ENCODE measurements around the gene TTC23L. TPM values are rescaled to one million over a fixed set of nuclear protein-coding genes. Genes with fewer than 3 reads are reported as not detected.

Gene TTC23L, protein sequence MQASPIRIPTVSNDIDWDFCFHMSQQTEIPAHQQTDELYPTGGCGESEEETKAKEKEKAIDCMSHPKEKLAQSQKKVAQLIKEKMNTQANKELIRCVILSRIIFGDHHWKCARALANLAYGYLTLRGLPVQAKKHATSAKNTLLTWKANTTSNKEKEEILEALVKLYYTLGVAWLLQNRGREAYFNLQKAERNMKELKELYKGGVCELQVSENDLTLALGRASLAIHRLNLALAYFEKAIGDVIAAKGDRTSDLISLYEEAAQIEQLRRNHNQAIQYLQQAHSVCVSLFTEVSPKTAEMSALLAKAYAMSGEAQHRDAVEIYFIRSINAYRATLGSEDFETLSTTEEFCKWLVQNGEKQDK
- not detected for polyA plus RNA-seq (2012; ENCODE audit: insufficient read depth, insufficient read length)

DNA sequence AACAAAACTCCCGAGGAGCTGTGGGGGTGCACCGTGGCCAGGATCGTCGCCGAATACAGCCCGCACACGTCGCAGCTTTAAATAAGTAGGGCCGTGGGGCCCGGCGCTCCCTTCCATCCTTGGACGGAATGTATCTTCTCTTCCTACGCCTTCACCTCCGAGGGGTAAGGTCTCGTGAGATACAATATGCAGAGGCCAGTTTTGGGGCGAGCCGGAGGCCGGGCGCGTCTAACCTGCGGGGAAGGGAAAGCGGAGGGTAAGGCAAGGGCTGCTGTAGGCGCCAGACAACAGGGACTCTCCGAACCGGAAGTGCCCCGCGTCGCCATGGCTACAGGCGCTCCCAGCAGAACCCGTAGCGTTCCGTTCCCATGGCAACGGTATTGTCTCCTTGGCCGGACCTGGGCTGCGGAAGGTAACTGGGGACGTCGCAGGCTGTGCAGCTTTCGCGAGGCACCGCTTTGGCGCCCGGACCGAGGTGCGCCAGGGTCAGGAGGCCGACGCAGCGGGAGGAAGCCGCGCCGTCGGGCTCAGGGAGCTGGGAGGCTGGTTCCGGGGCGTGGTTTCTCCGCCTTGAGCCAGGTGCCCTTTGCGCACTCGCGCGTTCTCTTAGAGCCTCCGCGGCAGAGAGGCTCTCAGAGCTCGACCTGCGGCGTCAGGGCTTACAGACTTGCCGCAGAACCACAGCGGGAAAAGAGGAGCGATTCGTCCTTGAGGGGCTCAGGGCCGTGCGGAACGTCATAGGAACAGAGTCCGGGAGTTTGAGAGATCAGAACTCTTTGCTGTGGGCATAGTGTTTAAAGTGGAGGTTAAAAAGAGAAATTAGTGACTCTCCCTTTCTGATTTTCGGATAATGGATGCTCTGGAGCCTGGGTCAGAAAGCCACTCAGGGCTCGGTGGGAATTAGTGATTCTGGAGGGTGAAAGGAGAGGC lies at the start of gene TTC23L:
TSS of gene TTC23L (plus strand) at position 380 of the 930 bp plus-strand sequence. CDS start 1,508 bp downstream, outside the sequence.
- peak within 1 kb of the TSS; percentile 38 for H3K4me3 ChIP-seq (ENCODE audit: low read length)
- DNase-seq (ENCODE audit: low read depth, low spot score): peak; percentile 11

DNA sequence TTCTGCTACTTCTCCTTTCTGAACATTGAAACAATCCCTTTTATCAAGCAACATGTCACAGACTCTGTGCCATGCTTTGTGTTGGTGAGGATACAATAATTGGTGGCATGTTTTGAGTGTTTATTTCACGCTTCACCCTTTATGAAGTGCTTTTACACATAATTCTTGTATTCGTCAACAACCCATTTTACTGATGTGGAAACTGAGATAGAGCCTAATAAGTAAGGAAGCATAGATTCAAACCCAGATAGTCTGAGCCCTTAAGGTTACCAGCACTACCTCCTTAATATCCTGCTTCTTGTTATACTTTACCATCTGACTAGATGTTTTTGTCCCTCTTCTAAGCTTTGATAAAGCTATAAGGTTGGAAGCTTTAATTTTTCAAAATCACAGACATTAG lies 49.3 kb upstream of the TTC23L start:
- no peak overlapping the region for H3K4me3 ChIP-seq (ENCODE audit: low read length)
- no peak for DNase-seq (ENCODE audit: low read depth, low spot score)

DNA sequence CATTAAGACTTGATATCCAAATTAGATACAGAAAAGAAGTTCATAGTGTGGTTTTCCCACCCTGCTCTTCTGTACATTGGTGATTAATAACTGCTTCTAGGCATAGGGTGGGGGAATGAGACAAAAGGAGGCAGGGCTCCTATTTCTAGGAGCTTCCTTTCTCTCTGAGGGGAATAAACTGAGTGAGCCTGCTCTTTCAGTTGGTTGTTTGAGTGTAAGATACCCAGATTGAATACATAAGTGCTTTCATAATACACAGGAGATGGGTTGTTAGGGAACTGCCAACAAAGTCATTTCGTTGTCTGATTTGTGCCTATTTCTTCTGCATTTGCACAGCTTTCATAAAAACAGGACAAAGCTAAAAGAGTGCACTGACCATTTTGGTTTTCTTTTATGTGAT lies 48.9 kb upstream of the TTC23L start:
- no peak for DNase-seq (ENCODE audit: low read depth, low spot score)
- no peak overlapping the region for H3K4me3 ChIP-seq (ENCODE audit: low read length)

DNA sequence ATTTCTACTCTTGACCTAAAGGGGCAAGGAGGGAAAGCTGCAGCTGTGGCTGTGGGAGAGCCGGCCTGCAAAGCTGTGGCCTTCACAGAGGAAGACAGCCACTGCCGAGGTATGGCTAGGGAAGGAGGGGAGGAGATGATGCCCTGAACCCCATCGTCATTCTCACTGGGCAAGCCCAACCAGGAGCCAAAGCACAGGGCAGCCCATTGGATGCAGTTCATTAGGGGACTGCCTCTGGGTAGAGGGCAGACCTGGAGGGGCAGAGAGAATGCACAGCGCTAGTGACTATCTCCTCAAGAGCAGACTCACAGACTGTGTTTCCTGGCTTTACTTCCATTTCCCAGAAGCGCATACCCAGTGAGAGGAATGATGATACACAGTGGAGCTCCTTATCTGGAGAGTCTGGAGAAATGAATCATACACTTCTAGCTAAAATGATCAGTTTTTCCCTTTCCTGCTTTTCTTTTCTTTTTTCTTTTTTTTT lies 47.2 kb upstream of the TTC23L start:
- H3K4me3 ChIP-seq (ENCODE audit: low read length): no peak overlapping the region
- DNase-seq (ENCODE audit: low read depth, low spot score): no peak

DNA sequence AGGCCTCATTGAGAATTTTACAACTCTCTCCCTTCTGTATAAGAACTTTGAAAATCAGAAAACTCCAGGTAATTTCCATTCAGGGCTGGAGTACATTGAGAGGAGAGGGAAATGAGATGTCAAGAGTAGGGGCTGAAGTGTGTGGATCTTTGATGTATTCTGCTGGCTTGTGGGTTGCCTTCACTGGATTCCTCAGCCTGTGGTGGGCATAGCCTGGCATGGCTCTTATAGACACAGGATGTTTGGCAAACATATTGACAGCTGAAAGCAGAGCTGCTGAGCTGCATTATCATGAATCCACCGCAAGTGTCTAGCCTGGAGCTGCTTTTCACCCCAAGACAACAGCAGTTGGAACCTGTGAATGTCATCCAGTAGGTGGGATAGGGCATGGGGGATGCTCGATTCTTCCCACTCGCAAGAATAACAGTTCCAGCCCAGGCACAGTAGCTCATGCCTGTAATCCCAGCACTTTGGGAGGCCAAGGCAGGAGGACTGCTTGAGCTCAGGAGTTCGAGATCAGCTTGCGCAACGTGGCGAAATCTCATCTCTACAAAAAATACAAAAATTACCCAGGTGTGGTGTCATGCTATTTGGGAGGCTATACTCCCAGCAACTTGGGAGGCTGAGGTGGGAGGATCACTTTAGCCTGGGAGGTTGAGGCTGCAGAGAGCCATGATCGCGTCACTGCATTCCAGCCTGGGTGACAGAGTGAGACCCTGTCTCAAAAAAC lies 36.0 kb upstream of the TTC23L start:
- H3K4me3 ChIP-seq (ENCODE audit: low read length): no peak overlapping the region
- DNase-seq (ENCODE audit: low read depth, low spot score): no peak

DNA sequence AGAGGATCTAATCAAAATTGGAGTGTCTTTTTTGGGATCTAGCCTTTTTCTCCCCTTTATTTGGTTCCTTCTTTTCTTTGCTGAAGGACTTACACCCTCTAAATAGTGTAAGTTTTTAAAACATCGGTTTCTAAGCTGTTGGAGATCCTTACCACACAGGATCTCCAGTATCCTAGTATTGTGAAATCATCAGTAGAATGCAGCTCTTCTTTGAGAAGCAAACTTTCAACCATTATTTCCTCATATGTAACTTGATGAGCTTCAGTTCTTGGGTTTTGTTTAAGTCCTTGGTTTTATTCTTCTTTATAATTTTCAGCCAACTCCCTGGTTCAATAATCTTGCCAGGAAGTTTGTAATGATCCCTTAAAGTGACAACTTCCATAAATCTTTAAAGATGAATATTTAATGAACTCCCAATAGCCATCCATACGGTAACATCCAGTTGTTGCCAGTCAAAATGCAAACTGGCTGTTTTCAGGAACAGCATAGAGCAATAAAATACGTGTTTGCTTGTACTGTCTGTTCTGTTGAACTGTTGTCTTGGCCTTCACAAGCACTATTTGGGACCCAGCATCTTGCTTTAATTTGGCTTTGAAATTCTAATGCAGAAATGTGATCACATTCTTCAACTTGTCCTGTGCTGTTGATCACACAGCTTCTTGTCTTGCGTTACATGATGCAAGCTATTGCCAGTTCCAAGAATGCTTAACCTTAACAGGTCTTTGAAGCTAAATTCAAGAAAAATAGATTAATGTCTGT lies 34.8 kb upstream of the TTC23L start:
- no peak for DNase-seq (ENCODE audit: low read depth, low spot score)
- no peak overlapping the region for H3K4me3 ChIP-seq (ENCODE audit: low read length)

DNA sequence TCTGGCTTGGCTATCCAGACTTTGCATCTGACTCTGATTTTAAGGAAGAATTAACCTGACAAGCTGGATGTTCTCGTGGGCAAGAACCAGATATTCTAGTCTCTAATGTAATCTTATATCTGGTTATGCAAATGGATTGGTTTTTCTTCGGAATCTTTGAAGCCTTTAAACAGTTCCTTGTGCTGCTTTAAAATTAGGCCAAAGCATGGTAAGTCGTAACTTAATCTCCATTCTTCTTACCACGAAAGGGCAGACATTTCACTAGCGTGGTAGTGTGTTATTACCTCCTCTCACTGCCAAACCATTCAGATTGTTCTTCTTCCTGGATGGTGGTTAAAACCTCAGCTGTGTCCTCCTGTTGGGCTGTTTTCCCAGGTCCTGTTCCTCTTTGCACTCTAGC lies 34.1 kb upstream of the TTC23L start:
- no peak for DNase-seq (ENCODE audit: low read depth, low spot score)
- H3K4me3 ChIP-seq (ENCODE audit: low read length): no peak overlapping the region

DNA sequence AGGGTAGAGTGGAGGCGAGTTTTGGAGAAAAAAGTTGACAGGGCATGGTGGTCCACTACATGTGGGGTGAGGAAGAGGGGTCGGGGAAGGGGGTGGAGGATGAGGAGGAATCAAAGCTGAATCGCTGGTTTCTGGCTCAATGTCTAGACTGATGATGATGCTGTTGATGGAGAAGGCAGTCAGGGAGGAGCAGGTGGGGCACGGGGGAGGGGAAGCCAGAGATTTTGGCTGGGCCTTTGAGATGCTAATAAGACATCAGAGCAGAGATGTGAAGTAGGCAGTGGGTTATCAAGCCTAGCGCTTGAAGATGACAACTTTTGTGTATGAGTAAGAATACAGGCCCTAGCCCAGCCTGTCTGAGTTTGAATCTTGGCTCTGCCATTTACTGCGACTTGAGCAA lies 32.4 kb upstream of the TTC23L start:
- H3K4me3 ChIP-seq (ENCODE audit: low read length): no peak overlapping the region

DNA sequence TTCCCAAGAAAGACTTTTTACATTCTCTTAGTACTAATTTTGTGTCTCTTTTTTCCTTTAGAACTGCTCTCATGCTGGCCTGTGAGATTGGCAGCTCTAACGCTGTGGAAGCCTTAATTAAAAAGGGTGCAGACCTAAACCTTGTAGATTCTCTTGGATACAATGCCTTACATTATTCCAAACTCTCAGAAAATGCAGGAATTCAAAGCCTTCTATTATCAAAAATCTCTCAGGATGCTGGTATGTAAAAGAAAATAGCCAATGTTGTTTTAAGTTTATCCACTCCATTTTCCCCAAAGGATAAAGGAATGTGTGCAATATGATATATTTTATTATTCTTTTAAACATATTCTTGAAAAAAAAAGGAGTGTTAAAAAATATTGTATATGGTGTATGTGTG lies 27.3 kb upstream of the TTC23L start:
- DNase-seq (ENCODE audit: low read depth, low spot score): no peak
- no peak overlapping the region for H3K4me3 ChIP-seq (ENCODE audit: low read length)

More for the DNA sequence above, 32.4 kb upstream of the TTC23L start:
- DNase-seq (ENCODE audit: low read depth, low spot score): no peak

DNA sequence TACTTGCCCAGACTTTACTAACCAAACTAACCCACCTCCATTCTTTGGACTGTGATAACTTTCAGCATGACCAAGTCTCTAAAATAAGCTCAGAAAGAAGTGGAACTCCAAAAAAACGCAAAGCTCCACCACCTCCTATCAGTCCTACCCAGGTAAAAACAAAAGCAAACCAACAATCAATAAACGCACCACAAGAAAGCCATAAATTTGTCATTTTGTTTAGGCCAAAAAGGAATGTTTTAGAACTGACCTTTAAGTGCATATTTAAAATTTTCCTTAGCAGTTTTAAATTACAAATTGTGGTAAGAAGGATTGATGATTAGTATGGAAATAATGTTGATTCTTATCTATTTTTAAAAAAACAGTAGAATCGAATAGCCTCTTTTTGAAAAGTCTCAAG lies 25.5 kb upstream of the TTC23L start:
- DNase-seq (ENCODE audit: low read depth, low spot score): no peak
- no peak overlapping the region for H3K4me3 ChIP-seq (ENCODE audit: low read length)

DNA sequence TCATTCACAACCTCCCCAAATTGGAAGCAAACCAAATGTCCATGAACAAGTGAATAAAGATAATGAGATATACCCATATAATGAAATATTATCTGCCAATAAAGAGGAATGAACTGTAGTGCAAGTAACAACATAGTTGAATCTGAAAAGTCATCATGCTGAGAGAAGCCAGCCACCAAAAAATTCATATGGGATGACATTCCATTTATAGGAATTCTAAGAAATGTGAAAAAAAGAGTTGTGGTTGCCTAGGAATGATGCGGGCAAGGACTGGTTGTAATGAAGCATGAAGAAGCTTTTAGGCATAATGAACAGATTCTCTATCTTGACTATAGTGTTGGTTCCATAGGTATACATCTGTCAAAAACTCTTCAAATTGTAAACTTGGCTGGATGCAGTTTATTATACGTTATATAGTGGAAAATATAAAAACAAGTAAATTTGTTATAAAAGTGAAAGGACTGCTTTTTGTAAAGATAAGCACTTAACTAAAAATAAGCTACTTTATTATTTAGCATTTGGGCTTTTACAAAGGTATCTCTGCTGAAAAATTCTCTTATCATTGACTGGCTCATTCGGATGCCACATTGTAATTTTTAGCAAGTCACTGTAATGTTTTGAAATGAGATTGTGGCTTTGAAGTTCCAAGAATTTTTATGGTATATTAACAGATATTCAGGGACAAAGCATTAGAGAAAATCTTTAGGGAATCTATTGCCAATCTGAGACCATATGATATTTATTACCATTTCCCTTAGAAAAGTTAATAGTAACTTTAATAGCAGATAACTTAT lies 21.2 kb upstream of the TTC23L start:
- no peak for DNase-seq (ENCODE audit: low read depth, low spot score)
- no peak overlapping the region for H3K4me3 ChIP-seq (ENCODE audit: low read length)

DNA sequence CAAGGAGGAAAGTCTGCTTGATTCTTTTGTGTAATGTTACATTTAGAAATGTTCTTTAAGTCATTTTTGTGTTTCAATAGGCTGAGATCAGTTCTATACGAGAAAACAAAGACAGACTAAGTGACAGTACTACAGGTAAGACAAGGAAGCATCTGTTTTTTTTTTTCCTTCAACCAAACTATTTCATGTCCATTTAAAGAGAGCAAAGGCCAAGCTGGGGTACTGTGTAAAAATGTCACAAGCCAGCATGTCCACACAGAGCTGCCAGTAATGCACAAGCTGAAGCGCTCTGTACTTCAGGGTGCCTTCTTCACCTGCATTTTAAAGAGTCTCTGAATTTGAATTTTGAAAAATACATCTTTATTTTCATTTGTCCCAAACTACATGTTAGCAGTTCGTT lies 20.2 kb upstream of the TTC23L start:
- DNase-seq (ENCODE audit: low read depth, low spot score): no peak
- H3K4me3 ChIP-seq (ENCODE audit: low read length): no peak overlapping the region

DNA sequence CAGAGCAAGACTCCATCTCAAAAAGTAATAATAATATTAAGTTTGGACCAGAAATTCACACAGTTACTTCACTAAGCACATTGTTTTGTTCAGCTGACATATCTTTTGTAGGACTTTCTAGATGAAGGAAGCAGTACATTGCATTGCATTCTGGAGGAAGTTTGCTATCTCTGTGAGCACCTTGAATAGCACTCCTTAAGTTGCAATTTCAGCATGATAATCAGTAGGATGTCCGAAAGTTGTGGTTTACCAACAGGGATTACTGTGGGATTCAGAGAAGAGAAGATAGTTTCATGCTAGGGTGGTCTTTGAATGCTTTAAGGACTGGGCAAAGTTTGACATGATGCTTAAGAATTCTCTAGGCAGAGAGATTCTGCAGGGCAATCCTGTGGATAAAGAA lies 18.4 kb upstream of the TTC23L start:
- no peak overlapping the region for H3K4me3 ChIP-seq (ENCODE audit: low read length)
- DNase-seq (ENCODE audit: low read depth, low spot score): no peak

DNA sequence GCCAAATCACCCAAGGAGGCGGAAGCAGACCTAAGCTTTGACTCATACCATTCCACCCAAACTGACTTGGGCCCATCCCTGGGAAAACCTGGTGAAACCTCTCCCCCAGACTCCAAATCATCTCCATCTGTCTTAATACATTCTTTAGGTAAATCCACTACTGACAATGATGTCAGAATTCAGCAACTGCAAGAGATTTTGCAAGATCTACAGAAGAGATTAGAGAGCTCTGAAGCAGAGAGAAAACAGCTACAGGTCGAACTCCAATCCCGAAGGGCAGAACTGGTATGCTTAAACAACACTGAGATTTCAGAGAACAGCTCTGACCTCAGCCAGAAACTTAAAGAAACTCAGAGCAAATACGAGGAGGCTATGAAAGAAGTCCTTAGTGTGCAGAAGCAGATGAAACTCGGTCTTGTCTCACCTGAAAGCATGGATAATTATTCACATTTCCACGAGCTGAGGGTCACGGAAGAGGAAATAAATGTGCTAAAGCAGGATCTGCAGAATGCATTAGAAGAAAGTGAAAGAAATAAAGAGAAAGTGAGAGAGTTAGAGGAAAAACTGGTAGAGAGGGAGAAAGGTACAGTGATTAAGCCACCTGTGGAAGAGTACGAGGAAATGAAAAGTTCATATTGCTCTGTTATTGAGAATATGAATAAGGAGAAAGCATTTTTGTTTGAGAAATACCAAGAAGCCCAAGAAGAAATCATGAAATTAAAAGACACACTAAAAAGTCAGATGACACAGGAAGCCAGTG lies 15.8 kb upstream of the TTC23L start:
- DNase-seq (ENCODE audit: low read depth, low spot score): no peak

DNA sequence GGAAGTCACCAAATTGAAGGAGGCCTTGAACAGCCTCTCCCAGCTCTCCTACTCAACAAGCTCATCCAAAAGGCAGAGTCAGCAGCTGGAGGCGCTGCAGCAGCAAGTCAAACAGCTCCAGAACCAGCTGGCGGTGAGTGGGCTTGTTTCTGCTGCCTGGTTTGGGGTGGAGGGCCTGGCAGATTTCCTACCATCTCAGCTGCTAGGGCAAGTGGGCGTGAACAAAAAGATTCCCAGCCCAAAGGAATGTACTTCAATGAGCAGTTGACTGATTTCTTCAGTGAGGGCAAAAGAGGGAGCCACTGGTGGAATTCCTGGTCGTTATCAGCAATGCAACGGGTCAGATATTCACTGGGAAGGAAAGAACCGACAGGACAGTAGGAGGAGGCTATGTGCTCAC lies 12.6 kb upstream of the TTC23L start:
- H3K4me3 ChIP-seq (ENCODE audit: low read length): no peak overlapping the region
- no peak for DNase-seq (ENCODE audit: low read depth, low spot score)

More for the DNA sequence above, 15.8 kb upstream of the TTC23L start:
- H3K4me3 ChIP-seq (ENCODE audit: low read length): no peak overlapping the region

DNA sequence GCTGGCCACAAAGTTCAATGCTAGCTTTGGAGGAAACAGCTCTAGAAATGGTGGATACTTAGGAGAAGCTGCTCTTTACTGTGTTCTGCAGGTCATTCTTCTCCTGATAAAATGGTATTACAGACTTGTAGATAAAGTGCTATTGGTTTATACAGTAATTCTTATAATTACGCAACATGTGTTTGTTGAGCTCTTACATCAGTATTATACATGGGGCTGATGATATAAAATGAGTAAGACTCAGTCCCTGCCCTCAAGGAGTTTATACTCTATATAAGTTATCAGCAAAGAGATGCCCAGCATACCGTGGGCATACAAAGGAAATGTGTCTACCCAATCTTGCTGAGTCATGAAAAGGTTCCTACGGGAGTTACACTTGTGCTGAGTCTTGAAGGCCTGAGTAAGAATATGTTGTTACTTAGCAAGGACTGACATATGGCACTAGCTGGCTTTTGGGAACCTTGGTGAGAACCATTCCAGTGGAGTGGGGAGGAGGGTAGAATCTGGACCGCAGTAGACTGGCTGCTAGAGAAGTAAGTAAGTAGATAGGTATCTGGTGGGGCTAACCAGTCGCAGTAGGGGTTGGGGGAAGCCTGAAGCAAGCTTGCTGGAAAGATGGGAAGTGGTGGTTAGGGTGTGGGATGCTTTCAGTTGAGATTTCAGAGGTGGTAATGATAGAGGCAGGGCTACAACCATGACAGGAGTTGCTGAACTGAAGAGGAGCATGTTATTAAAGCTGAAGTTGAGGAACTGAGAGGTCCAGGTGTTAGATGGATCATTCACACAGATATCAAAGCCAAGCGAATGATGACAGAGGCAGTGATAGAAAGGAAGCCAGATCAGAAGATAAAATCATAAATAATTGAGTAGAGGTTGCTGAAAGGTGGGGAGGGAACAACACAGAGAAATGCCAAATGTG lies 11.1 kb upstream of the TTC23L start:
- H3K4me3 ChIP-seq (ENCODE audit: low read length): no peak overlapping the region
- DNase-seq (ENCODE audit: low read depth, low spot score): no peak
